UCSD-AML1 (cell line): ENCODE data around the gene CHRNA1.

Experiments used
- DNase-seq: peaks from one replicate; lab custom pipeline; 2025; ENCODE audit not compliant: unreplicated experiment; lab: John Stamatoyannopoulos, UW

Gene CHRNA1

GRCh38 chr2:174761837-174762236, 2.4 kb downstream of the CHRNA1 start:
- DNase-seq: no peak

- DNase-seq: no peak
These were observed 3.3 kb downstream of the CHRNA1 start for GRCh38 chr2:174760845-174761473.

GRCh38 chr2:174759381-174760065, 4.7 kb downstream of the CHRNA1 start:
- DNase-seq: no peak

GRCh38 chr2:174756743-174757142, 7.5 kb downstream of the CHRNA1 start:
- no peak for DNase-seq

- DNase-seq: no peak
These were observed 11.1 kb downstream of the CHRNA1 start for GRCh38 chr2:174753038-174753633.

- DNase-seq: no peak
These were observed 11.8 kb downstream of the CHRNA1 start for GRCh38 chr2:174752403-174753037.

GRCh38 chr2:174750923-174751441, 13.3 kb downstream of the CHRNA1 start:
- no peak for DNase-seq

- DNase-seq: no peak
These were observed 14.5 kb downstream of the CHRNA1 start for GRCh38 chr2:174749793-174750192.

- DNase-seq: peak; percentile 31
These were observed 15.3 kb downstream of the CHRNA1 start for GRCh38 chr2:174748948-174749347.

GRCh38 chr2:174745142-174745541, 19.1 kb downstream of the CHRNA1 start:
- no peak for DNase-seq

- no peak for DNase-seq
These were observed 20.2 kb downstream of the CHRNA1 start for GRCh38 chr2:174744111-174744510.

GRCh38 chr2:174740721-174741120, 23.6 kb downstream of the CHRNA1 start:
- no peak for DNase-seq

GRCh38 chr2:174738841-174739240, 25.4 kb downstream of the CHRNA1 start:
- DNase-seq: no peak

GRCh38 chr2:174731546-174731945, 32.7 kb downstream of the CHRNA1 start:
- DNase-seq: no peak

- DNase-seq: no peak
These were observed 33.6 kb downstream of the CHRNA1 start for GRCh38 chr2:174730698-174731018.

GRCh38 chr2:174729797-174730697, 34.2 kb downstream of the CHRNA1 start:
- no peak for DNase-seq

- DNase-seq: no peak
These were observed 36.2 kb downstream of the CHRNA1 start for GRCh38 chr2:174728096-174728495.

- DNase-seq: no peak
These were observed 38.1 kb downstream of the CHRNA1 start for GRCh38 chr2:174726212-174726611.

- no peak for DNase-seq
These were observed 41.2 kb downstream of the CHRNA1 start for GRCh38 chr2:174722942-174723592.

GRCh38 chr2:174719016-174719415, 45.3 kb downstream of the CHRNA1 start:
- no peak for DNase-seq
